LNCAP (cell line): ENCODE results near the gene ACTL10.

ENCODE experiments used
- TF ChIP-seq, protein P1 (sequence below): fragments of 450-650 bp; IDR thresholded peaks from 2 replicates; pipeline ENCODE4 v1.5.1; 2017; ENCODE audit warnings: mild to moderate bottlenecking

Gene ACTL10

GRCh38 chr20:33681288-33681687 lies 14.5 kb downstream of the ACTL10 start:
- TF ChIP-seq, protein P1, sequence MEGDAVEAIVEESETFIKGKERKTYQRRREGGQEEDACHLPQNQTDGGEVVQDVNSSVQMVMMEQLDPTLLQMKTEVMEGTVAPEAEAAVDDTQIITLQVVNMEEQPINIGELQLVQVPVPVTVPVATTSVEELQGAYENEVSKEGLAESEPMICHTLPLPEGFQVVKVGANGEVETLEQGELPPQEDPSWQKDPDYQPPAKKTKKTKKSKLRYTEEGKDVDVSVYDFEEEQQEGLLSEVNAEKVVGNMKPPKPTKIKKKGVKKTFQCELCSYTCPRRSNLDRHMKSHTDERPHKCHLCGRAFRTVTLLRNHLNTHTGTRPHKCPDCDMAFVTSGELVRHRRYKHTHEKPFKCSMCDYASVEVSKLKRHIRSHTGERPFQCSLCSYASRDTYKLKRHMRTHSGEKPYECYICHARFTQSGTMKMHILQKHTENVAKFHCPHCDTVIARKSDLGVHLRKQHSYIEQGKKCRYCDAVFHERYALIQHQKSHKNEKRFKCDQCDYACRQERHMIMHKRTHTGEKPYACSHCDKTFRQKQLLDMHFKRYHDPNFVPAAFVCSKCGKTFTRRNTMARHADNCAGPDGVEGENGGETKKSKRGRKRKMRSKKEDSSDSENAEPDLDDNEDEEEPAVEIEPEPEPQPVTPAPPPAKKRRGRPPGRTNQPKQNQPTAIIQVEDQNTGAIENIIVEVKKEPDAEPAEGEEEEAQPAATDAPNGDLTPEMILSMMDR = no peak

DNA sequence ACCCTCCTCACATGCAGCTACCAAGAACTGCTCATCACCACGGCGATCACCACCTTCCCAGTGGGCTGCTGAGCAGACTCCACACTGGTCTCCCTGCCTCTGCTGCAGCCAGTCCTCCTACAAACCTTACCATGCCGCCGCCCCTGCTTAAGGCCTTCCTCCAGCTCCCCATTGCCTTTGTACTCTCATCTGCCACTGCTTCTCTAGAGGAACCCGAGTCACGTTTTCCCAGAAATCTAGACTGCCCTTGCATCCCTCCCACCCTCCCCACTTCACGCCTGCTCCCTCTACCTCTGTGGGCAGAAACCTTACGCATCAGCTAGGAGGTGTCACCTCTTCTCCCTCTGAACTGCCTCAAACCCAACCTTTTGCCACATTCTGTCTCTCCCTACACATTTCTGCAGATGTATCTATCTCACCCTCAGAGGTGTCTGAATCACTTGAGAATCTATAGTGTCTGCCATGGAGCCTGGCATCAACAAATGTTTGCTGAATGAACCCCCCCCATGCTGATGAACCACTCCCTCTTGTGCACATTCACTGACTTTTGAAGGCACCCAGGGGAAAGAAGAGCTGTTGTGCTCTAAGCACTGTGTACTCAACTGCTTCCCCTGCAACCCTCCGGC lies 15.1 kb downstream of the ACTL10 start:
- TF ChIP-seq, protein P1 = no peak

GRCh38 chr20:33684533-33685327 lies 18.0 kb downstream of the ACTL10 start:
- TF ChIP-seq, protein P1 = no peak

DNA sequence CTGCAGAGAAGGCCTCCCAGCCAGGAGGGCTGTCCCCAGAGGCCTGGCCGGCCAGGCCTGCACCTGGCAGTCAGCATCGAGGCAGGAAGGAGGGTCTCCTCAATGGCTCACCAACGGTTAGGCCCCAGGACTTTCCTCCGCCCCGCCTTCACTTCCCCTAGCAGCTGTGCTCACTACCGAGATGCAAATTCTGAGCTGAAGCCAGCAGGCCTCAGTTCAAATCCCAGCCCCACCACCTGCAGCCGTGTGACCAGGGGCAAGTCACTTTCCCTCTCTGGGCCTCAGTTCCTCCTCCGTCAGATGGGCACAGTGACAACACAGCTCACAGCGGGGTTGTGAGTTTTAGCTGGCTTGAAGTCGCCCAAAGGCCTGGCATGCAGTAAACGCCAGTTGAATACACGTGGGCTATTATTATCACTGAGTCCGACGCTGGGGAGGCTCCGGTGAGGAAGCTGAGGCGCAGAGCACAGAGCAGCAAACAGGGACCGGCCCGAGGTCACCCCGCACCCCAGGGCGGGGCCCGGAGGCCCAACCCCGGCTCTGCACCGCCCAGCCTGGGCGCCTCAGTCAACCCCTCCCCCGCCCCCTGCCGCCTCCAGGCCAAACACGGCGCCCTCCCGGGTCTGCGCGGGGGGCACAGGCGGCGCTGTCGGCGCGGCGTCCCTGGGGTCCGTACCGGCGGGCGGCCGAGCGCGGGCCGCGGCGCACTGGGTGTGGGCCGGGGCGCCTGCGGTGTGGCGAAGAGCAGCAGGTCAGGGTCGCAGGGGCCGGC lies 18.8 kb downstream of the ACTL10 start:
- TF ChIP-seq, protein P1 = no peak

DNA sequence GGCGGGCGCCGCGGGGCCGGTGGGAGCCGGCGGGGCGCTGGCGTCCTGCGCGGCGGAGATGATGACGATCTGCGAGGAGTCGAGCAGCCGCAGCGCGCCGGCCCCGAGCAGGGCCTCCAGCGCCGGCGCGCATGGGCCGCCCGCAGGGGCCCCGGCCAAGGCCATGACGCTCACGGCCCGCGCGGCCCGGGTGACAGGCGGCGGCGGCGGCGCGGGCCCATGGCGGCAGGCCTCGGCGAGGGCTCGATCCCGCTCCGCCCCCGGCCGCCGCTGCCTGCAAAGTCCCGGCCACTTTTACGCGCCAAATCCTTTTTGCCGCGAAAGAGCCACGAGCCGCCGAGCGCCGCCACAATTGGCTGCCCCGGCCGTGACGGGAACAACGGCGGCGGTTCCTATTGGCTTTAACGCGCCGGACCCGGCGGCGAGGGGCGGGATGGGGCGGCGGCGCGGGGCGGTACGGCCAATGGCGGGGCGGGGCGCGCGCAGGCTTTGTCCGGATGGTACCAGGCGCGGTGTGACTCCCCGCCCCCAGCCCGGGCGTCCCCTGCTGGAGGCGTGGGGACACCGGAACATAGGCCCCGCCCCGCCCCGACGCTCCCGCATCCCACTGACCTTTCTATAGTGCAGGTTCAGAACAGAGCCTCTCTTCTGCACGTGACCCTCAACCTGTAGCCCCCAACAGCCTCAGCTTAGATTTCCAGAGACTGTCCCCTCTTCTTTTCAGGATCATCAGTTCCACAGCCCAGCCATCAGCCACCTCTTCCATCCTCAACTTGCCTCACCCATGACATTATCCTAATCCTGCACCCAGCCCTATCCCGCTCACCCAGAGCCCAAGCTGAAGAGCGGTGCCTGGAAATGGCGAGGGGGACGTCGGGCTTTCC lies 19.6 kb downstream of the ACTL10 start, which contains the start of gene E2F1:
E2F1 (minus strand) TSS at position 286 of the 884 bp plus-strand sequence; CDS start at position 165, 121 bp downstream.
- TF ChIP-seq, protein P1 = no peak

DNA sequence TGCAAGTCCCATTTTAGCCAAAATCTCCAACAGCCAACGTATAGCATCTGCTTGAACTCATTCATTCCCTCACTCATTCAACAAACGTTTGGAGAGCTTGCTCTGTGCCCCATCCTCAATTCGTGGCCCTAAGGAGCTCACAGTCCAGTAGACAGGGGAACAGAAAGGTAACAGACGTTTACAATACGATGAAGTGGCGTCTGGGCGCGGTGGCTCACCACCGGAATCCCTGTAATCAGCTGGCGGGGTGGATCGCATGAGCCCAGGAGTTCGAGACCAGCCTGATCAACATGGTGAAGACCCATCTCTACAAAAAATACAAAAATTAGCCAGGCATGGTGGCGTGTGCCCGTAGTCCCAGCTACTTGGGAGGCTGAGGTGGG lies 20.2 kb downstream of the ACTL10 start:
- TF ChIP-seq, protein P1 = no peak
